Common myeloid progenitor, CD34-positive (primary cell): ENCODE results near the gene TENM4.

Experiments
- CTCF ChIA-PET: fragments of 350-600 bp; sonication (Branson Sonifier 250); formaldehyde crosslinking; loops from one replicate; lab custom pipeline; 2021; ENCODE audit warnings: antibody characterized with exemption; lab: Charles Lee
- POLR2A ChIA-PET: fragments of 350-600 bp; sonication (Branson Sonifier 250); formaldehyde crosslinking; loops from one replicate; lab custom pipeline; 2021; ENCODE audit warnings: antibody characterized with exemption; lab: Charles Lee
- DNase-seq, 3 donors: peaks; one replicate each; pipeline versions ENCODE4 v3.0.0 to v3.0.0-alpha.2; 2013
- H3K27ac ChIP-seq, 2 experiments: 1 replicate in 1 of 2; 2 replicates in 1 of 2; pipeline ENCODE4 v1.7.0; 2013; ENCODE audit warnings: inconsistent platforms in 2 of 2, low read length in 2 of 2, mild to moderate bottlenecking in 2 of 2, low read depth in 1 of 2, moderate library complexity in 1 of 2; ENCODE audit not compliant: severe bottlenecking in 2 of 2, insufficient read depth in 1 of 2, poor library complexity in 1 of 2
- H3K27me3 ChIP-seq, 5 experiments: replicated peaks in 2 of 5; 1 replicate in 3 of 5; 2 replicates in 2 of 5; pipeline versions ENCODE4 v1.6.1 to v1.7.0; 2013; ENCODE audit warnings: low read length in 4 of 5, mild to moderate bottlenecking in 2 of 5, moderate library complexity in 2 of 5, inconsistent platforms in 1 of 5; ENCODE audit not compliant: insufficient read depth in 5 of 5, control insufficient read depth in 4 of 5
- H3K36me3 ChIP-seq, 4 experiments: 1 replicate in 2 of 4; 2 replicates in 2 of 4; pipeline versions ENCODE4 v1.6.1 to v1.7.0; 2013; ENCODE audit warnings: low read length in 3 of 4, control low read depth in 1 of 4, mild to moderate bottlenecking in 1 of 4; ENCODE audit not compliant: control insufficient read depth in 4 of 4, insufficient read depth in 4 of 4
- H3K4me1 ChIP-seq, 4 experiments: 1 replicate in 3 of 4; 2 replicates in 1 of 4; pipeline versions ENCODE4 v1.6.1 to v1.7.1; 2013; ENCODE audit warnings: low read length in 3 of 4, mild to moderate bottlenecking in 3 of 4, control low read depth in 1 of 4, inconsistent platforms in 1 of 4, moderate library complexity in 1 of 4; ENCODE audit not compliant: control insufficient read depth in 4 of 4, insufficient read depth in 4 of 4; ENCODE audit errors: control extremely low read depth in 1 of 4
- H3K4me3 ChIP-seq, 7 experiments: 1 replicate in 4 of 7; 2 replicates in 3 of 7; pipeline versions ENCODE4 v1.5.1 to v1.7.0; 2013; ENCODE audit warnings: mild to moderate bottlenecking in 7 of 7, low read length in 6 of 7, moderate library complexity in 6 of 7, inconsistent platforms in 2 of 7, low read depth in 2 of 7, control low read depth in 1 of 7; ENCODE audit not compliant: insufficient read depth in 4 of 7, control insufficient read depth in 1 of 7; ENCODE audit errors: extremely low read depth in 1 of 7
- H3K9me3 ChIP-seq, 5 experiments: 1 replicate in 4 of 5; 2 replicates in 1 of 5; pipeline versions ENCODE4 v1.6.1 to v1.7.1; 2013; ENCODE audit warnings: low read length in 4 of 5, mild to moderate bottlenecking in 2 of 5, inconsistent platforms in 1 of 5, low read depth in 1 of 5, moderate library complexity in 1 of 5; ENCODE audit not compliant: control insufficient read depth in 4 of 5, insufficient read depth in 2 of 5; ENCODE audit errors: control extremely low read depth in 1 of 5
- WGBS: methylation state at CpG from one replicate; pipeline ENCODE4 v1.1.5; 2013; ENCODE audit not compliant: insufficient coverage; 5-methylcytosine and 5-hydroxymethylcytosine counted together

The TENM4 gene

DNA sequence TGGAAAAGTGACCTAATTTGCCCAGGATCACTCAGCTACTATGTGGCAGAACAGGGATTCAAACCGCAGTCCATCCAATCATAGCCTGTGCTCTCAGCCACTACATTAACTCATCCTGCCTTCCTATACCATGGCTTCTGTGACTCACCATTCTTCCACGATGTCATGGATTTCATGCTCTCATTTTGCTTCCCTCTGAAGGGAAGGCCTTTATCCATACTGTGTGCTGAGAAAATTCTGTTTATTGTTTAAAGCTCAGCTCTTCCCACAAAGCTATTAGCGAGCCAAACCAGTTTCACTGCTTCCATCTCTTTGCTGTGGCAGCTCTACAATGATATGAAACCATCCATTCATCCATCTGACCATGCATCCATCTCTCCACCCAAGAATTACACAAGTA is 289.9 kb downstream of the TENM4 start:
- H3K4me1 ChIP-seq, result no peaks in the 10 kb centered on the region
- no peak overlapping the region for H3K4me3 ChIP-seq
- H3K36me3 ChIP-seq, result no peaks in the 10 kb centered on the region
- no peaks in the 10 kb centered on the region for H3K9me3 ChIP-seq
- peaks cover 0 to 9% (median 0%) of the 10 kb centered on the region in 5 experiments for H3K27me3 ChIP-seq
- H3K27ac ChIP-seq, result no peak overlapping the region
- WGBS, result 86% methylated on average over 1 of the region's 3 CpGs
- ChIA-PET POLR2A (no interaction called here), CTCF (no interaction called here)
- no peak for DNase-seq

DNA sequence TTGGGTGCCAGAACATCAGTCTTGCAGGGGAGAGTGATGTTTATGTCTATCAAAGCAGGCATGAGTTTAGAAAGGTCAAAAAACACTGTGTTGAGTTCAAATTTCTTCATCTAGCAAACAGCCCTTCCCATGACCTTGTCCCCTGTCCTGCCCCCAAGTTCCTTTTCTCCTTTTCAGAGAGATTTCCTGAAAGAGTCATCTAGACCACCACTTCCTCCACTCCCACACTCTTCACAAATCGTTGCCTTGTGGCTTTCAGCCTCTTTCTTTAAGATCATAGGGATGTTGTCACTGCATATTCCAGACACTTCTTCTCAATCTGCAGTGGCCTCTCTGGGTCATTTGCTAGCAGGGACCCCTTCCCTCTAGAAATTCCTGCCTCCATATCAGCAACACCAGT is 290.5 kb downstream of the TENM4 start:
- no peak overlapping the region for H3K4me3 ChIP-seq
- H3K9me3 ChIP-seq, result no peaks in the 10 kb centered on the region
- no peaks in the 10 kb centered on the region for H3K36me3 ChIP-seq
- no peaks in the 10 kb centered on the region for H3K4me1 ChIP-seq
- H3K27ac ChIP-seq, result no peak overlapping the region
- ChIA-PET POLR2A (no interaction called here), CTCF (no interaction called here)
- WGBS, result 0% methylated on average over 1 of the region's 1 CpG
- peaks cover 0 to 11% (median 0%) of the 10 kb centered on the region in 5 experiments for H3K27me3 ChIP-seq
- DNase-seq, result no peak

DNA sequence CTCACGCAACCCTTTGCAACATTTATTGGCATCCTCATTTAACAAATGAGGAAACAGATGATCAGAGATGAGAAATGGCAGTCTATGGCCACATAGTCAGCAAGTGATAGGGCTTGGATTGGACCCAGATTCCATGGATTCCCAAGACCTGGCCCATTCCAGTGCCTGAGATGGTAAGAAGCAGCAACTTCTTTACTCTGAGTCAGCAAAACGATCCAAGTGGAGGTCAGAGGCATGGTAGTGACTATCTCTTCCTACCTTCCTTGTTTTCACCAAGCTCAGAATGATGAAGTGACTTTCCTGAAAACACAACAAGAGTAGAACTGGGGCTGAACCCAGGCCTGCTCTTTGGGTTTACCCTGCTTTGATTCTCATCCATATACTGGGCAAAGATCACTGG is 293.1 kb downstream of the TENM4 start:
- POLR2A ChIA-PET, result no interaction called here
- Histone ChIP-seq H3K36me3 (no peaks in the 10 kb centered on the region), H3K27ac (no peak overlapping the region), H3K9me3 (no peaks in the 10 kb centered on the region), H3K27me3 (peaks cover 0 to 12% (median 0%) of the 10 kb centered on the region in 5 experiments), H3K4me1 (no peaks in the 10 kb centered on the region), H3K4me3 (no peak overlapping the region)
- no peak for DNase-seq
- 100% methylated on average over 2 of the region's 2 CpGs for WGBS
- CTCF ChIA-PET, result no interaction called here

DNA sequence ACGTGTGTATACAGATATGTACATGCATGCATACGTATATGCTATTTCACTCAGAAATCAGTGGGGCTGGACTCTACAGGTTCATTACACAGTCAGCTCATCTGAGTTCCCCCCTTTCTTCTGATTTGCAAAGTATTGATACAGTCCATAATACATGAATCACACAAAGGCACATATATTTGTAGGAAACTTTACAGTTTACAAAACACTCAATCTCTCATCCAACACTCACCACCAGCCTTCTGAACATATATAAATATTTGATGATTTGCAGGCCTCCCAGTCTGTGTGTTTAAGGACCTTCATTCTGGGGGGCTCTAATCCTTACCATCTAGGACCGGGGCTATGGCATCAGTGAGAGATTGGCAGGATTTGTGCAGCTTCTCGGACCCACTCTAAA is 293.8 kb downstream of the TENM4 start:
- WGBS, result 96% methylated on average over 3 of the region's 4 CpGs
- no peak for DNase-seq
- peaks cover 0 to 3% (median 0%) of the 10 kb centered on the region in 5 experiments for H3K9me3 ChIP-seq
- H3K4me1 ChIP-seq, result no peaks in the 10 kb centered on the region
- peaks cover 0 to 9% (median 0%) of the 10 kb centered on the region in 5 experiments for H3K27me3 ChIP-seq
- ChIA-PET CTCF (no interaction called here), POLR2A (no interaction called here)
- no peaks in the 10 kb centered on the region for H3K36me3 ChIP-seq
- H3K4me3 ChIP-seq, result no peak overlapping the region
- H3K27ac ChIP-seq, result no peak overlapping the region

DNA sequence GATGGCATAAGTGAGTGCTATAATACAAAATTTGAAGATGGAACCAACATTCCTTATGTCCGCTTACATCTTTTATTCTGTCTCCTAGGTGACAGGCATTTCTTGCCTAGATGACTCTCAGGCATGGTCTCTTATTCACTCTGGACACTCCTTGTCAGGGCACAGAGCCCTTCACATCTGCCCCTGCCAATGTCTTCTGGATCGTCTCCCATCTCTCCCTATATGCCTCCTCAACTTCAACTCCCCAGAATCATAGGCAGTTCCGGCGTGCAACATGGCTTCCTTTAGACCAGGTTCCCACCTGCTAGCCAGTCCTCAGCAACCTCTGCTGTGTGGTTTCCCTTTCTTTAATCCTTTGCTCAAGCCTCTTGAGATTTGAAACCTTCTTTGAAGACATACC is 300.9 kb downstream of the TENM4 start:
- Histone ChIP-seq H3K4me3 (no peak overlapping the region), H3K27ac (no peak overlapping the region), H3K36me3 (no peaks in the 10 kb centered on the region), H3K4me1 (no peaks in the 10 kb centered on the region), H3K9me3 (peaks cover 0 to 3% (median 0%) of the 10 kb centered on the region in 5 experiments), H3K27me3 (no peaks in the 10 kb centered on the region)
- 100% methylated on average over 4 of the region's 4 CpGs for WGBS
- DNase-seq, result peak in 2 of 3 donors; percentile 15 to 26
- POLR2A ChIA-PET, result no interaction called here
- CTCF ChIA-PET, result no interaction called here

DNA sequence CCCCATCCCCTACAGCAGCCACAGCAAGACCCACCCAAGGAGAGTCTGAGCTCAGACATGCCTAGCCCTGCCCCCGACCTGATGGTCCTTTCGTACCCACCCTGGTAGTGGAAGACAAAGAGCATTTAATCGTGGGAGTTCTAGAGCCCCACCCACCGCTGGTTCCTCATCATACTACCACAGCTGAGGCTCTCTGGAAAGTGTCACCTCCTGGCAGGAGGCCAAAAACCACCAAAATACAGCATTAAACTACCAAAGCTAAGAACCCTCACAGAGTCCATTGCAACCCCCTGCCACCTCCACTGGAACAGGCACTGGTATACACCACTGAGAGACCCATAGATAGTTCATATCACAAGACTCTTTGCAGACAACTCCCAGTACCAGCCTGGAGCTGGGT is 311.1 kb downstream of the TENM4 start:
- Histone ChIP-seq H3K4me1 (no peaks in the 10 kb centered on the region), H3K36me3 (no peaks in the 10 kb centered on the region), H3K27me3 (no peaks in the 10 kb centered on the region), H3K9me3 (peaks cover 0 to 17% (median 5%) of the 10 kb centered on the region in 5 experiments), H3K27ac (no peak overlapping the region), H3K4me3 (no peak overlapping the region)
- no peak for DNase-seq
- ChIA-PET POLR2A (no interaction called here), CTCF (no interaction called here)
- 93% methylated on average over 2 of the region's 4 CpGs for WGBS

DNA sequence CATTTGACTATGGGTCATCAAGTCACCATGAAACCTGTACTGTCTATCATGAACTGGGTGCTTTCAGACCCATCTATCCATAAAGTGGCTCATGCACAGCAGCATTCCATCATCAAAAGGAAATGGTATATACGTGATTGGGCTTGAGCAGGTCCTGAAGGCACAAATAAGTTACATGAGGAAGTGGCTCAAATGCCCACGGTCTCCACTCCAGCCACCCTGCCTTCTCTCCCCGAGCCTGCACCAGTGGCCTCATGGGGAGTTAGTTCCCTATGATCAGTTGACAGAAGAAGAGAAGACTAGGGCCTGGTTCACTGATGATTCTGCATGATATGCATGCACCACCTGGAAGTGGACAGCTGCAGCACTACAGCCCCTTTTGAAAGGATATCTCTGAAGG is 312.5 kb downstream of the TENM4 start:
- WGBS, result 76% methylated on average over 3 of the region's 3 CpGs
- DNase-seq, result no peak
- ChIA-PET CTCF (no interaction called here), POLR2A (no interaction called here)
- H3K4me3 ChIP-seq, result no peak overlapping the region
- H3K27me3 ChIP-seq, result no peaks in the 10 kb centered on the region
- H3K4me1 ChIP-seq, result no peaks in the 10 kb centered on the region
- H3K27ac ChIP-seq, result no peak overlapping the region
- H3K36me3 ChIP-seq, result no peaks in the 10 kb centered on the region
- H3K9me3 ChIP-seq, result peaks cover 0 to 17% (median 5%) of the 10 kb centered on the region in 5 experiments
